HG03342 (cell line): ENCODE results near the gene CCER1.

Experiments used
- ATAC-seq: cut with Tn5 transposase; IDR thresholded peaks from one replicate; pipeline ENCODE4 v1.9.1; 2021; ENCODE audit warnings: mild to moderate bottlenecking, moderate library complexity; ENCODE audit not compliant: unreplicated experiment

CCER1 gene

DNA sequence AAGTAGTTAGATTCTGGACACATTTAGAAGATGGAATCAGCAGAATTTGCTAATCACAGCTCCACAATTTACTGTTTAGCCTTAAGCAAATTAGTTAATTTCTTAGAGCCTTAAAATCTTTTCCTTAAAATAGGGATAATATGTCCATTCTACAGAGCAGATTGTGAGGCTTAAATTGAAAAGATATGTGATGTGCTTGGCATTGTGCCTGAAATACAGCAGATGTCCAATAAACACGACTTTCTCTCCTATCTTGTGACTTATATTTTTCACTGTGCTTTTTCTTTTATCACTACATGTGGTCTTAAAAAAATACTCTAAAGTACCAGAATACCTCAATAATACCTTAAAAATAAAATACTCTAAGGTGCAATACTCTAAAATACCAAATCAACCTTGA is 30.6 kb downstream of the CCER1 start:
- ATAC-seq, result no peak

DNA sequence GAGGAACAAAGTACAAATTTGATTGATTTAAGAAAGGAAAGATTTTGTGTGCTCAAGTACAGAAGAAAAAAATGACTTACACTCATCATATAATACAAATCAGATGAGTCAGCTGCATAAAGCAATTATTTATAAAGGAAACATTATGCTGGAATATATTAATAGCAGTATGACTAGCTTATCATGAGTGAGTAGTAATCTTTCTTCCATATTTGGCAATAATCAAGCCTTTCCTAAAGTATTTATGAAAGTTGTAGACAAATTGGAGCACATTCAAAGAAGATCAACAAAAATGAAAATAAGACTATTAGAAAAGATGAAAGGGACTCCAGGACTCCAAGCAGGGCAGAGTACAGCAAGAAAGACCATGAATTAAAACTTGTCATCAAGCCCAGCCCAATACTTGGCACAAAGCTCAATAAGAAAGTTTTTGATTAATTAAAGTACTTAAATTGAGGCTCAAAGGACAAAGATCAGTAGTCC is 32.8 kb downstream of the CCER1 start:
- no peak for ATAC-seq

DNA sequence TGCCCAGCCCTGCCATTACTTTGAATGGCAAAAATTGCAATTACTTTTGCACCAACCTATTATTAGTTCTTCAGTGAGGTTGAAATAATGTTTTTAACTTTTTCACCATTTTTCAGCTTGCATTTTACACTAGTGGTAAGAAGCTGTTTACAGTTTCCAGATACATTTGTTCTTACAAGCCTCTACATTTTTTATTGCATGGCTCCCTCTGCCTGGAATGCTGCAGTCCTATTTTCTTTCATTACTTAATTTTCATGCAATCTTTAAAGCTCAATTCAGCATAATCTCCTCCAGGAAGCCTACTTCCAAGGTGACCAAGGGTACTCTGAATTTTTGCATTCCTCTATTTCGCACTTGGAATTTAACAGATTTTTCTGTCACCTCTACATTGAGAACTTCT is 33.4 kb downstream of the CCER1 start:
- no peak for ATAC-seq

DNA sequence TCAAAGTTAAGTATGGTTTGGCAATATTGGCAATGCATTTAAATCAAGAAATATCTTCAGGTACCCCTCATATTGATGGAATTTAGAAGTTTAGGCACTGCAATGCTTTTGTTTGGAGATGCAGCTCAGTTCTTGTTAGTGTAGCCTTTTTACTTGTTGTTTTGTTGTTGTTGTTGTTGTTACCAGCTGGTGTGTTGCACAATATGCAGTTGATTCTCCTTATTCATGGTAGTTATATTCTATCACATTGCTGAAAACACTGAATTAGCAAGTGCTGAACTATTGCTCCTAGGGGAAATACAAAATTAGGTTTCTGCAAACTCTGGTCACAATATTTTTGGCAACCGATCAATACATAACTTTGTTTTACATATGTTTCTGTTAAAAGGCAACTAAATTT is 34.8 kb downstream of the CCER1 start:
- ATAC-seq, result no peak

DNA sequence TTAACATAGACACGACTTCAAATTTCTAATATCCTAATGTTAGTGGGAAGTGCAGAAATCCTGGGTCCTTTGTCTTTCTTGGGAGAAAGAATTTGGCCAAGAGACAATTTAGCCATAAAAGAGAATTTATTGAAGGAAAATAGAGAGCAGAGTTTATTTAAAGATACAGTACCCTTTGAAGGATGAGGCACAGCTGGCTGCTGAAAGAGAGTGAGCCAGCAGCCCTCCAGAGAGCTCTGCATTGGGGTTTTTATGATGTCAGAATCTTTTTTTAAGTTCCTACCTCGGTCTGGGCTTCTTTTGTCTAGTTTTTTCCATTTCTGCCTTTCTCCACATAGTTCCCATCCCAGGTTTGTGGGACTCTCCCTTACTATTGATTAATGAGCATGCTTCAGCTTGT is 37.5 kb downstream of the CCER1 start:
- no peak for ATAC-seq

DNA sequence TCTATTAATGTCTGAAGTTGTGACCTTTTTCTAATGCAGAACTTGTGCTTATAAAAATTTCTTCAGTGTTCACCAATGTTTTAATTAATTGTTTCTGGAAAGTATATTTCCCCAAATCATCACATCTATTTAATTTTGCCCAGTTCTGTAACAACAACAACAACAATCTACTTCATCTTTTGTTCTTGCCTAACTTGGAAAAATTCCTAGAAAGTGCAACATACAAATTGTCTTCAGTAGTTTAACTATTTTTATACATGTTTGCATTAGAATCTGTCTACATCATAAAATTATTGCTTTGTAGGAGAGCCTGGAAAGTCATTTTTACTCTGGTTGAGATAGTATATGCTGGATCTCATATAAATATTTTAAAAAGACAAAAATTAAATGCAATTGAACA is 38.5 kb downstream of the CCER1 start:
- ATAC-seq, result no peak

DNA sequence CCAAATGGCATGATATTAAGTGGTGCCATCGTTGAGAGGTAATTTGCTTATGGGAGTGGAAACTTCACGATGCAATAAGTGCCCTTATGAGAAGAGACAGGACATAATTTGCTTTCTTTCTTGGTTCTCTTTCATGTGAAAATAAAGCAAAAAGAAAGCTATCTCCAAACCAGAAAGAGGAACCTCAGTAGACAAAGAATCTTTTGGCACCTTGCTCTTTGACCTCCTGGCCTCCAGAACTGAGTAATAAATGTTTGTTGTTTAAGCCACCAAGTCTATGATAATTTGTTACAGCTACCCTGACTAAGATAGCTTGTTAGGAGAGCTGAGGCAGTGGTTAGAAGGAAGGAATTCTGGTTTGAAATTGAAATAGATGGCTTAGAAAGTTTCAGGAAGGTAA is 39.6 kb downstream of the CCER1 start:
- ATAC-seq, result no peak

DNA sequence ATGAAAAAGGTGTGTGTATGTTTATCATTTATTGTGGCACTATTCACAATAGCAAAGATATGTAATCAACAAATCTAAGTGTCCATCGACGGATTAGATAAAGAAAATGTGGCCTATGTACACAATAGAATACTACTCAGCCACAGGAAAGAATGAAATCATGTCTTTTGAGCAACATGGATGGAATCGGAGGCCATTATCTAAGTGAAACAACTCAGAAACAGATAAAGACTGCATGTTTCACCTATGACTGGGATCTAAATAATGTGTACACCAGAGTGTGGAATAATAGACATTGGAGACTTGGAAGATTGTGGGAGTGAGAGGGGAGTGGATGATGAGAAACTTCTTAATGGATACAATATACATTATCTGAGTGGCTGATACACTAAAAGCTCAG is 44.0 kb downstream of the CCER1 start:
- no peak for ATAC-seq

DNA sequence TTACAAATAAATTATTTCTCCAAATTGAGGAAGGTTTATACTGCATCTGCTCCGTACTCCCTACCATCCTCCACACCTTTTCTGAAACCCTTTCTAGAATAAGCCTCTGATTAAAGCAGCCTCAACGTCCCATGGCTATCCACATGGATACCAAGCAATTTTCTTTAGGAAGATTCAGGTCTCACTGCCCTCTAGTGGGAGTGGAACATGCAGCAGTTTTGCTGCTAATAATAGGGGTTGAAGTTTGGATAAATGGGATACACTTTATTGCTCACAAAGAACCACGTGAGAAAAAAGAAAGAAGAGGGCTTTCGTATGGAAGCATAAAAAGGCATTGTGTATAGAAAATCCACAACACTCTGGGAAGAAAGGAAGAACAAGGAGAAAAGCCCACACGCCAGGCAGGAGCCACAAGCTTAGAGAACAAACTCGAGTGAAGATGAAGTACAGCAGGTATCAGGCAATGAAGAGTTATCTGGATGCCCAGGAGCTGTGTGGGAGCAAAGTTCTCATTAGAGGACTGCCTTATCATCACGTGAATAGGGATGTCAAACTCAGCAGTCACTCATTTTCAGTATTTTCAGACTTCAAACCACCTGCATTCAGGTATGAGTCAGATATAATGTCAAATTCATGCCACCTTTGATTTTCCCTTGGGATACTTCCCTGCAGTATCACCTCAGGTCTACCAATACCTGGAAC is 45.8 kb downstream of the CCER1 start:
- ATAC-seq, result no peak

DNA sequence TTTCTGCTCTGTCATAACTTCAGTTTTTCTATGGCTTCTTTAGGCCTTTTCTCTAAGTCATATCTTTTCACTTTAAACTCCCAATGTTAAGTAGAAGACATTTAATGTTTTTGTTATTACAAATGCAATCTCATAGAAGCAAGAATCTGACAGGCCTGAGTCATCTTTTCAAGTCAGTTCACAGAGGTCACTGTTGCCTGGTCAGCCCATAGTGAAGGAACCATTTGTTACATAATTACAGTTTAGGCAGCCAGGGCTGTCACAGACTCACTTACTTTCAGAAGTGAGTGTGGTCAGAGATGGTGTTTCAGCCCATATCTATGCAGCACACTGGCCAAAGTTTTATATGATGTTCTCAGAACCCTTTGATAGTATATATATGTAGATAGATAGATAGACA is 46.5 kb downstream of the CCER1 start:
- no peak for ATAC-seq

DNA sequence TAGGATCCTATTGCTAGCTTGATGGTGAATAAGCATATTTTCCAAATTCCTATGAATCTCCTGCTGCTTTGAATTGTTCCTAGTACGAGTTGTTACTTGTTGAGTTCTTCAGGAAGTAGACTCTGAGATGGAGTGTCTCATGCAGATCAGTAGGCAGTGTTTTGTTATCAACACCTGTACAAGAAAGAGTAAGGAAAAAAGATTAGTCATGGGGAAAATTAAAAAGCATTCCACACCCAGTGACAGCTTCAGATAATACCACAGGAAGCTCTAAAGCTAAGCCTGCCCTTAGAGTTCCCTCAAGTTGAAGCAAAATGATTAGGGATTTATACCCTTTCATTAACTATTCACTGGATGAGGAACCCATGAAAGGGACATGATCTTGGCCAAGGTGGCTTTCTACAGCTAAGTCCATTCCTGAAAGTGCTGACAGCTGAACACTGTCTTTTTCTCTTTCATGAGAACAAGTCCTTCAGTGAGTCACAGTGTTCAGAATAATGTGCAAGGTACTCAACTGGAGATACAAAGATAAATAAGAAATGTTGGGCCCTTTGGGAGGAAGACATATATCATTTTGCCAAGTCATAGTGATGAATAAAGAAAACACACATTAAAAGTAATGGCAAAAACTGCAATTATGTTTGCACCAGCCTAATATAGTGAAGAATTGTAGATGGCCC is 49.1 kb downstream of the CCER1 start:
- ATAC-seq, result no peak

DNA sequence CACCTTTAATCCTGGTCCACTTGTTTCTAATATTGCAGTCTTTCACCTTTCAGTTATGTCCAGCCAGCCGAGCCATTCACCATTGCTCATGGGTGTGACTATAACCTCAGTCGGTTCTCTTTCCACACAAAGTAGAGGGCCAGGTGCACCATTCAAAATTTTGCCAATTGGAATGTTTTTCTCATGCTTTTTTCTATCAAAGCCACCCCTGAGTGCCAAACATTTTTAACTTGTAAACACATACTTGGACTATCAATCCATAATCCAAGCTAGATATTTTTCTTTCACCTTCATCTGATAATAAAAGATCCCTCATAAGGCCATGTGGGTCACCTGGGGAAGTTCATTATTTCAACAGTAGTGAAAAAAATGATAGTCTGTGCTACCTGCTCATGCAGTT is 52.4 kb downstream of the CCER1 start:
- ATAC-seq, result no peak
